GM18526 (cell line): ENCODE results near the gene CPLX3.
A peak's percentile ranks its signal among the peaks of the same experiment; 100 is the strongest.

Experiments used
- POLR2A ChIP-seq: IDR thresholded peaks from 3 replicates; pipeline ENCODE4 v1.6.1; 2011; ENCODE audit not compliant: insufficient read length; ENCODE audit errors: extremely low read depth

Gene CPLX3

GRCh38 chr15:74840851-74841775 is 14.7 kb downstream of the CPLX3 start:
- no peak for TF ChIP-seq POLR2A

DNA sequence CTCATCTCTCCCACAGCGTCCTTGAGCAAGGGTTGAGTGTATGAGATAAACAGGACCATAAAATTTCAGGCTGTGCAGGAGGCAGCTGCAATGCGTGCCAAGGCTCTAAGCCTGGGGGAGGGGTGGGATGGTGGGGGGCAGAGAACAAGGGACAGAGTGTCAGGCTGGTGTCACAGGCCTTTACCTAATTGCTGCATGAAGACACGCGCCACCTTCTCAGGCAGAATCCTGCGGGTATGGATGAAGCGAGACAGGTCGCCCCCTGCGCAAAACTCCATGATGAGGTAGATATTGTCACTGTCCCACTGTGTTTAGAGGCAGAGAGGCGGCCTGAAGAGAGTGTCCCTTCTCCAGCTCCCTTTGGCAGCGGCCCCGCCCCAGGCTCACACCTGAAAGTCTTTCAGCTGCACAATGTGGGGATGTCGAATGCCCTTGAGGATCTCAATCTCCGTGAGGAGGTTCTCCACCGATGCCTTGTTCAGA is 15.5 kb downstream of the CPLX3 start:
- TF ChIP-seq POLR2A: no peak

DNA sequence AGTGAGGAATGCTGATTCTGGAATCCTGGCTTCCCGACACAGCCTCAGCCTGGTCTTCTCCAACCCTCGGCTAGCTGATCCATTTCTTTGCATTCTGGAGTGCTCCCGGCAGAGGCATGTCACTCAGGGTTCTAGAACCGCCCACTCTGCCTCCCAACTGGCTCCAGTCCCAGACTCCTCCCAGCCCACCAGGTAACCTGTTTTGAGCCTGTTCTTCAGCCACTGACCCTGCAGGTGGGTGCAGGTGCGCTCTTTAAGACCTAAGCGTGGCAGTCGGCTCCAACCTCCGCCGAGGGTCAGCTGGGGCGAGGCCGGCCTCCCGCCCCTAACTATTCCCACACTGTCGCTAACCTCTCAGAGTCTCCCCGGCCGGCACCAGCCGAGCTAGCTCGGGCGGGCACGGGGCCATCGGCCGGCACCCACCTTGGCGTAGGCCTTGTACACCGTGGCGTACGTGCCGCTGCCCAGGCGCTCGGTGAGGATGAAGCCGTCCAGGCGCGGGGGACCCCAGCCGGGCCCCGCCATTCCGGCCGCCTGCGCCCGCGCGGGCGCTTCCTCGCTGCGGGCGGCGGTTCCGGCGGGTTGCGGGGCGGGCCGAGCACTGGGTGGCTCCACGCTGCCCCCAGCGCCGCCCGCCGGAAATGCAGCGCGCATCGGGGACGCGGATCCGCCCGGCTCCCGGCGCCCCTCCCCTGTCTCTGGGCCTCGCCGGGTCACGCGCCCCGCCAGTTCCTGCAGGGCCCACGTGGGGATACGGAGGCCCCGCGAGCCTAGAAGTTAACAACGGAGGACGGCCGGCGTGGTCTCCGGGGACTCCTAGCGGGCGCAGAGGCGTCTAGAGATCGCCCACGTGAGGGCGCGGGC is 16.4 kb downstream of the CPLX3 start, which contains the start of gene ULK3:
TSS of gene ULK3 (minus strand) at position 576 of the 864 bp plus-strand sequence. CDS start at position 525, 51 bp downstream.
- TF ChIP-seq POLR2A: peak; percentile 51

- no peak for TF ChIP-seq POLR2A
Observed at GRCh38 chr15:74843445-74843828, 17.0 kb downstream of the CPLX3 start.

GRCh38 chr15:74843891-74844299 is 17.5 kb downstream of the CPLX3 start:
- TF ChIP-seq POLR2A: no peak

GRCh38 chr15:74844319-74845207 is 18.1 kb downstream of the CPLX3 start:
- no peak for TF ChIP-seq POLR2A

DNA sequence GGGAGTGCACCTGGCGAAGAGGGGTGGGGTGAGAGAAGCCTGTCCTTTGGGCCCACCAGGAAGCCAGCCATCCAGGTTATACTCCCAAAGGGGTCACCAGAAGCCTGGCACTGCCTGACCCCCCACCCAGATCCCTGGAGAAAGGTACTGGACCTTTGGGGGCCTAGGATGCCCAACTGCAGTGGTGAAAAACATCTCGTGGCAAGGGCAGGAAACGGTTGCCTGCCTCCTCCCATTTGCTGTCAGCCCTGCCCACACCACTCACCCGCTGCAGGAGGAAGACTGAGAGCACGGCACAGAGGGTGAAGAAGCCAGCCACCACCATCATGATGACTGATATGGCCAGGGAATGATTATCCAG is 18.8 kb downstream of the CPLX3 start:
- TF ChIP-seq POLR2A: no peak

- no peak for TF ChIP-seq POLR2A
Observed at GRCh38 chr15:74845581-74845980, 19.2 kb downstream of the CPLX3 start.

DNA sequence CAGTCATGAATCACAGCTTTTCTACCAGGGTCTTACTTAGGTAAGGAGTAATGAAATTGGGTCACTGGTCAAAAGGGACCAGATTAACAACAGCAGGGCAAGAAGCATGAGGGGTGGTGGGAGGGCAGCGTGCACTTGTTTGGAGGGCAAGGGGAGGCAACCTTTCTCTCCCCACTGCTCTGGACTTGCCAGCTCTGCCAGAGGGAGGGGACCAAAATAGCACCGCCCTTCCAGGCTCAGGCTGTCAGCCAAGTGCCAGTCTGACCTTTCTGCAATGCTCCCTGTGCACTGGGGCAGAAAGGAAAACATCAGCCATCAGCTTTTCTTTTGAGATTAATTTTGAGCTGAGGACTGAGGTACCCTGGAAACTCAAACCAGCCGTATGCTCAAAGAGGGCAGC is 21.0 kb downstream of the CPLX3 start:
- TF ChIP-seq POLR2A: no peak

GRCh38 chr15:74850393-74850792 is 24.0 kb downstream of the CPLX3 start:
- TF ChIP-seq POLR2A: no peak

DNA sequence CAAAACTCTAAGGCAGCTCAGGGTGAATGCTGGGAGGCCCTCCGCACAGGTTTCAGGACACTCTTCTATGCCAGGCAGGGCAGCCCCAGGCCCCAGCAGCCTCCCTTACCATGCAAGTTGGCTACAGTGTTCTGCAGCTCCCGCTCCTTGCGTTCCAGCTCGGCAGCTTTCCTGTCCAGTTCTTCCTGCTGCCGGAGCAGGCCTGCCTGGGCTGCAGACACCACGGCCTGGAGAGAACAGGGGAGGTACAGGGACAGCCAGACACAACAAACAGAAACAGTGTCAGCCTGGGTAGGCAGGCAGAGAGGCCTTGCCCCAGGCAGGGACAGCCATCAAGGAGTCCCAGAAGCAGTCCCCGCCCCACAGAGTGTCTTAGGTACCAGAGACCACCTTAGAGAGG is 25.5 kb downstream of the CPLX3 start:
- no peak for TF ChIP-seq POLR2A

DNA sequence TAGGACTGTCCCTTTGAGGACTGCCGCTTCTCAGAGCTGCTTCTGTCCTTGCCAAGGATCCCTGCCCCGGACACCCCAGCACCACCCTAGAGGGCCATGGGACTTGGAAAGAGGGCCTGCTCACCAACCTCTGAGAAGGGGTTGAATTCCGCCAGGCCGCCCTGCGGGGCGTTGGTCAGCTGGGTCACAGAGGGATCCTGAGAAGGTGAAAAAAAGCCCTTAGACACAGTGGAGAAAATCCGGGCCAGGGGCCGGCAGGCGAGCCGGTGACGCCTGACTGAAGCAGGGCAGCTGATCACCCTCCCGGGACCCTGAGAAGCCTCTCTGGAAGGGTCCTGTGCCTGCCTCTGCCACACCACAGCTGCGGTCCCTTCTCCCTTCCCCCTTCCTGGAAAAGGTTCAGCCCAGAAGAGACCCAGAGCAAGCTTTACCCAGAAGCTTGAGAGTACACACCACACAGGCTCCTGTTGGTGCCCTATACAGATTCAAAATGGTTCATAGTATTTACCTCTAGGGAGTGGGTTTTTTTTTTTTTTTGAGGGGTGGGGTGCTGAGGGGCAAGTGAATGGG is 28.1 kb downstream of the CPLX3 start:
- no peak for TF ChIP-seq POLR2A

- TF ChIP-seq POLR2A: no peak
Observed at GRCh38 chr15:74855857-74856256, 29.4 kb downstream of the CPLX3 start.

DNA sequence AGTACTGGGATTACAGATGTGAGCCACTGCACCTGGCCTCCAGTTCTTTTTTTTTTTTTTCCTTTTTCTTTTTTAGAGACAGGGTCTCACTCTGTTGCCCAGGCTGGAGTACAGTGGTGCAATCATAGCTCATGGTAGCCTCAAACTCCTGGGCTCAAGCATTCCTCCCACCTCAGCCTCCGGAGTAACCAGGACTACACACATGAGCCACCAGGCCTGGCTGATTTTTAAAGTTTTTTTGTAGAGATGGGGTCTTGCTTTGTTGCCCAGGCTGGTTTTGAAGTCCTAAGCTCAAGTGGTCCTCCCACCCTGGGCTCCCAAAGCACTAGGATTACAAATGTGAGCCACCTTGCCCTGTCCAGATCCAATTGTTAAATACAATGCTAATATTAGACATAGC is 30.1 kb downstream of the CPLX3 start:
- TF ChIP-seq POLR2A: no peak
